Endodermal cell (in vitro differentiated cells): Measurements from ENCODE around the gene CSH2. TPM values are rescaled to one million over a fixed set of nuclear protein-coding genes. Genes with fewer than 3 reads are reported as not detected.
"Not testable (repeated sequence)": the region's sequence is repeated elsewhere in the genome, so short reads cannot be mapped to it uniquely, and the experiment has no call there.

ENCODE experiments used
- DNase-seq: peaks from one replicate; pipeline ENCODE4 v3.0.0-alpha.2; 2017
- H3K27ac ChIP-seq: 2 replicates; pipeline ENCODE4 v1.5.1; 2013; ENCODE audit warnings: mild to moderate bottlenecking, low read depth, low read length, moderate library complexity
- H3K27me3 ChIP-seq: 2 replicates; pipeline ENCODE4 v1.6.1; 2013; ENCODE audit warnings: mild to moderate bottlenecking, low read length, moderate library complexity; ENCODE audit not compliant: insufficient read depth, control insufficient read depth, poor library complexity, severe bottlenecking
- H3K36me3 ChIP-seq: 2 replicates; pipeline ENCODE4 v1.7.0; 2013; ENCODE audit warnings: mild to moderate bottlenecking, low read length, moderate library complexity; ENCODE audit not compliant: control insufficient read depth, insufficient read depth
- H3K4me1 ChIP-seq: one replicate; pipeline ENCODE4 v1.7.0; 2013; ENCODE audit warnings: low read length; ENCODE audit not compliant: control insufficient read depth, insufficient read depth
- H3K4me3 ChIP-seq: 2 replicates; pipeline ENCODE4 v1.5.1; 2013; ENCODE audit warnings: mild to moderate bottlenecking, low read length, moderate library complexity
- H3K9ac ChIP-seq: 2 replicates; pipeline ENCODE4 v1.6.1; 2013; ENCODE audit warnings: mild to moderate bottlenecking, low read length, moderate library complexity; ENCODE audit not compliant: poor library complexity, severe bottlenecking; ENCODE audit errors: extremely low read depth
- H3K9me3 ChIP-seq: 2 replicates; pipeline ENCODE4 v1.6.1; 2013; ENCODE audit warnings: mild to moderate bottlenecking, low read length, moderate library complexity; ENCODE audit not compliant: control insufficient read depth
- H3K27ac Mint-ChIP-seq: 2 replicates; pipeline ENCODE4 v1.8.0; 2020; ENCODE audit warnings: mixed read lengths
- H3K27me3 Mint-ChIP-seq: 2 replicates; pipeline ENCODE4 v1.8.0; 2021; ENCODE audit warnings: mild to moderate bottlenecking, mixed read lengths; ENCODE audit not compliant: insufficient read depth
- H3K36me3 Mint-ChIP-seq: 2 replicates; pipeline ENCODE4 v1.8.0; 2020; ENCODE audit warnings: low read depth, mixed read lengths
- H3K4me1 Mint-ChIP-seq: 2 replicates; pipeline ENCODE4 v1.8.0; 2020; ENCODE audit warnings: mixed read lengths
- H3K4me3 Mint-ChIP-seq: 2 replicates; pipeline ENCODE4 v1.8.0; 2020; ENCODE audit warnings: mild to moderate bottlenecking, moderate library complexity, mixed read lengths
- H3K9me3 Mint-ChIP-seq: 2 replicates; pipeline ENCODE4 v1.8.0; 2020; ENCODE audit warnings: mild to moderate bottlenecking, mixed read lengths
- CTCF ChIP-seq: fragments of 200-600 bp; sonication (generic); conservative IDR thresholded peaks from 2 replicates; pipeline ENCODE4 v1.5.0; 2021; ENCODE audit warnings: antibody characterized with exemption, mild to moderate bottlenecking
- WGBS, 2 experiments: methylation state at CpG; one replicate each; pipeline versions ENCODE4 v1.1.5 to v1.1.7; 2013; ENCODE audit warnings: missing lambda C conversion rate in 2 of 2, mixed read lengths in 1 of 2; ENCODE audit not compliant: insufficient coverage in 1 of 2, insufficient read length in 1 of 2; 5-methylcytosine and 5-hydroxymethylcytosine counted together
- long read RNA-seq, 4 experiments: library from polyadenylated mRNA in 2 of 4; library from RNA in 1 of 4; library from capped mRNA in 1 of 4; stranded (forward) in 3 of 4; unstranded in 1 of 4; transcript quantifications; one replicate each; pipeline ENCODE4 v2.0.0, GENCODE V29; 2020 to 2021; ENCODE audit warnings: inconsistent platforms in 1 of 4
- polyA plus RNA-seq, 2 experiments: library from polyadenylated mRNA; stranded (reverse); fragments of 50-300 nt; gene quantifications; one replicate each; pipeline ENCODE4 v1.2.3, GENCODE V29; 2013
- total RNA-seq, 2 donors: library from RNA; stranded (reverse); fragmentation: NEBNext Ultra II Directional in 1 of 2; extraction: Animal tissue kit (Norgen Biotek cat#: 25700) in 1 of 2; gene quantifications; 2 replicates in 1 of 2; 3 replicates in 1 of 2; pipeline ENCODE4 v1.2.1, GENCODE V29; 2021

CSH2 gene
- total RNA-seq: under 1 TPM in 1 of 2 donors, not detected in 1; 0.57 TPM
- not detected for polyA plus RNA-seq (2013, experiment 1 of 2)
- not detected for polyA plus RNA-seq (2013, experiment 2 of 2)
- long read RNA-seq, experiment 1: 0 reads
- long read RNA-seq, experiment 2: 0 reads
- long read RNA-seq, experiment 3: 0 reads
- long read RNA-seq, experiment 4: 0 reads

- H3K4me1 Mint-ChIP-seq, H3K27ac Mint-ChIP-seq, H3K36me3 Mint-ChIP-seq, H3K4me3 ChIP-seq, H3K4me3 Mint-ChIP-seq, H3K9me3 ChIP-seq, H3K27ac ChIP-seq, H3K9me3 Mint-ChIP-seq, H3K36me3 ChIP-seq, H3K27me3 ChIP-seq, H3K9ac ChIP-seq, DNase-seq, H3K4me1 ChIP-seq: not testable (repeated sequence)
- WGBS, 2 experiments: 95% methylated on average over 3 of the region's 7 CpGs; no CpG with 5 or more reads in 1 of the 2 experiments
- H3K27me3 Mint-ChIP-seq: peaks cover 11% of the 10 kb centered on the region
Measured at GRCh38 chr17:63873577-63873976, at the start of gene CSH2. CSH2 (minus strand) TSS chr17:63873677; CDS start chr17:63873614, 63 bp downstream.

GRCh38 chr17:63922402-63922801, 48.9 kb upstream of the CSH2 start:
- H3K36me3 ChIP-seq, H3K27me3 ChIP-seq, H3K9me3 Mint-ChIP-seq, H3K9me3 ChIP-seq, H3K27me3 Mint-ChIP-seq, DNase-seq, H3K4me1 Mint-ChIP-seq, H3K36me3 Mint-ChIP-seq, H3K4me1 ChIP-seq, H3K27ac Mint-ChIP-seq, H3K9ac ChIP-seq, H3K27ac ChIP-seq, H3K4me3 Mint-ChIP-seq, H3K4me3 ChIP-seq: not testable (repeated sequence)
- WGBS, 2 experiments: 91 to 93% methylated on average over 5 to 8 of the region's 9 CpGs

GRCh38 chr17:63920779-63921178, 47.3 kb upstream of the CSH2 start:
- H3K4me1 ChIP-seq, H3K9ac ChIP-seq, H3K36me3 Mint-ChIP-seq, H3K4me3 ChIP-seq, H3K9me3 ChIP-seq, H3K27ac Mint-ChIP-seq, H3K4me1 Mint-ChIP-seq, H3K27me3 ChIP-seq, H3K27me3 Mint-ChIP-seq, H3K36me3 ChIP-seq, DNase-seq, H3K27ac ChIP-seq, H3K9me3 Mint-ChIP-seq, H3K4me3 Mint-ChIP-seq: not testable (repeated sequence)
- 85% methylated on average over 3 to 5 of the region's 5 CpGs for WGBS, 2 experiments

- not testable (repeated sequence) for H3K9me3 ChIP-seq, H3K27ac ChIP-seq, H3K27me3 ChIP-seq, H3K27ac Mint-ChIP-seq, H3K4me1 Mint-ChIP-seq, H3K9me3 Mint-ChIP-seq, H3K36me3 ChIP-seq, DNase-seq, H3K4me3 Mint-ChIP-seq, H3K9ac ChIP-seq, H3K36me3 Mint-ChIP-seq, H3K4me3 ChIP-seq, H3K4me1 ChIP-seq
- H3K27me3 Mint-ChIP-seq: peaks cover 13% of the 10 kb centered on the region
- WGBS, 2 experiments: 83 to 90% methylated on average over 1 to 6 of the region's 6 CpGs
Measured at GRCh38 chr17:63920050-63920449, 46.6 kb upstream of the CSH2 start.

GRCh38 chr17:63919311-63919723, 45.8 kb upstream of the CSH2 start:
- Histone ChIP-seq H3K9ac (no peak overlapping the region), H3K4me1 (no peaks in the 10 kb centered on the region), H3K4me3 (no peak overlapping the region), H3K36me3 (no peaks in the 10 kb centered on the region), H3K27ac (no peak overlapping the region), H3K9me3 (no peaks in the 10 kb centered on the region), H3K27me3 (no peaks in the 10 kb centered on the region)
- 67 to 73% methylated on average over 3 to 8 of the region's 8 CpGs for WGBS, 2 experiments
- H3K27me3 Mint-ChIP-seq: peaks cover 13% of the 10 kb centered on the region
- no peaks in the 10 kb centered on the region for H3K36me3 Mint-ChIP-seq
- no peaks in the 10 kb centered on the region for H3K9me3 Mint-ChIP-seq
- H3K27ac Mint-ChIP-seq: no peak overlapping the region
- H3K4me1 Mint-ChIP-seq: peaks cover 8% of the 10 kb centered on the region
- no peak overlapping the region for H3K4me3 Mint-ChIP-seq
- peak; percentile 94 for DNase-seq
- TF ChIP-seq CTCF: peak; percentile 88

GRCh38 chr17:63918789-63919305, 45.4 kb upstream of the CSH2 start, which contains the start of gene GH1:
GH1 (minus strand) TSS chr17:63918839; CDS start chr17:63918776, 63 bp downstream.
- WGBS, 2 experiments: 64% methylated on average over 8 of the region's 10 CpGs; no CpG with 5 or more reads in 1 of the 2 experiments
- H3K27me3 ChIP-seq, H3K9ac ChIP-seq, H3K36me3 Mint-ChIP-seq, H3K27ac ChIP-seq, H3K4me3 ChIP-seq, H3K9me3 Mint-ChIP-seq, H3K36me3 ChIP-seq, DNase-seq, H3K9me3 ChIP-seq, H3K27ac Mint-ChIP-seq, H3K4me1 ChIP-seq, H3K4me1 Mint-ChIP-seq: not testable (repeated sequence)
- Mint-ChIP-seq H3K4me3 (peak within 1 kb of the TSS; percentile 31), H3K27me3 (peaks cover 13% of the 10 kb centered on the region)
